ENCODE data around the gene UBE2E2.

DNA sequence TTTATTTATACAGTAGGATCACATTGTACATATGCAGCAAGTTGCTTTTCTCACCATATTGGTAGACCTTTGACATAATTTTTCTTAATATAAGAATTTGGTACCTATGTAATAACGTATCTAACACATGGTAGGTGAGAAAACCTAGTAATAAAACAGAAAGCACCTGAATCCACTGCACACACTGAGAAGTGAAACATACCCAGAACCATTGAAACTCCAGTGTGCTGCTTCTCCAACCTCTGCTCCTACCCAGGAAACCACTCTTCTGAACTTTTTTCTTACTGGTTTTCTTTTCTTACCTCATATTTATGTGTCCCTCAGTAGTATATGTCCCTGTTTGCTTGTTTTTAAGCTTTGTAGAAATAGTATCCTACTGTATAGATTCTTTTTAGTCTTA lies 293.0 kb downstream of the UBE2E2 start:
- no peak for TF ChIP-seq GATA2 (IDR thresholded peaks at IDR 0.05; ENCODE audit: low read depth, low read length)
- no peak for TF ChIP-seq GATA3 (IDR thresholded peaks at IDR 0.05; ENCODE audit: low read depth, low read length)

Data from SH-SY5Y (cell line).